Sigmoid colon (tissue), 4 donors: ENCODE results near the gene GGA1.
A peak's percentile ranks its signal among the peaks of the same experiment; 100 is the strongest.

ENCODE experiments used
- POLR2A ChIP-seq, 2 donors: fragments of 450-650 bp; IDR thresholded peaks; one replicate each; pipeline ENCODE4 v1.6.1; 2016; ENCODE audit warnings: antibody characterized with exemption in 2 of 2, mild to moderate bottlenecking in 2 of 2, moderate library complexity in 2 of 2
- POLR2AphosphoS5 ChIP-seq, 4 donors: sonication (generic); formaldehyde crosslinking; IDR thresholded peaks; one replicate each; pipeline ENCODE4 v1.6.1; 2017; ENCODE audit warnings: antibody characterized with exemption in 4 of 4
- TF ChIP-seq, protein P1 (sequence below), 4 experiments: fragments of 450-650 bp in 3 of 4; fragments of 200-600 bp in 1 of 4; IDR thresholded peaks; one replicate each; pipeline ENCODE4 v1.5.1; 2016 to 2019; ENCODE audit warnings: antibody characterized with exemption in 4 of 4, mild to moderate bottlenecking in 3 of 4, moderate library complexity in 2 of 4

DNA sequence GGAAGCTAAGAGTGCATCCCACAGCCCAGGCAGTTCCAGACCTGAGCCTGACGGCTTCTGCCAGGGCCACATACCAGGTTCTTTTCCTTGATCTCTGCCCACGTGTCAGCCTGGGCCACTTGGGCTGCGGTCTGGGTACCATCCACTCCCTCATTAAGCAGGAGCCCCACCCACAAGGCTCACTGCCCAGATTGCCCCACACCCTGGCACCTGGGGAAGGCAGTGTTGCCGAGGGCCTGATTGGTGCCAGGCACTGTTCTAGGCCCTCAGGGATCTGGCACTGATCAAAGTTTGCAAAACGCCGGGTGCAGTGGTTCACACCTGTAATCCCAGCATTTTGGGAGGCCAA lies 15.4 kb downstream of the GGA1 start:
- TF ChIP-seq, protein P1, sequence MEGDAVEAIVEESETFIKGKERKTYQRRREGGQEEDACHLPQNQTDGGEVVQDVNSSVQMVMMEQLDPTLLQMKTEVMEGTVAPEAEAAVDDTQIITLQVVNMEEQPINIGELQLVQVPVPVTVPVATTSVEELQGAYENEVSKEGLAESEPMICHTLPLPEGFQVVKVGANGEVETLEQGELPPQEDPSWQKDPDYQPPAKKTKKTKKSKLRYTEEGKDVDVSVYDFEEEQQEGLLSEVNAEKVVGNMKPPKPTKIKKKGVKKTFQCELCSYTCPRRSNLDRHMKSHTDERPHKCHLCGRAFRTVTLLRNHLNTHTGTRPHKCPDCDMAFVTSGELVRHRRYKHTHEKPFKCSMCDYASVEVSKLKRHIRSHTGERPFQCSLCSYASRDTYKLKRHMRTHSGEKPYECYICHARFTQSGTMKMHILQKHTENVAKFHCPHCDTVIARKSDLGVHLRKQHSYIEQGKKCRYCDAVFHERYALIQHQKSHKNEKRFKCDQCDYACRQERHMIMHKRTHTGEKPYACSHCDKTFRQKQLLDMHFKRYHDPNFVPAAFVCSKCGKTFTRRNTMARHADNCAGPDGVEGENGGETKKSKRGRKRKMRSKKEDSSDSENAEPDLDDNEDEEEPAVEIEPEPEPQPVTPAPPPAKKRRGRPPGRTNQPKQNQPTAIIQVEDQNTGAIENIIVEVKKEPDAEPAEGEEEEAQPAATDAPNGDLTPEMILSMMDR (IDR thresholded peaks at IDR 0.05), result no peak
- TF ChIP-seq POLR2A (IDR thresholded peaks at IDR 0.05) (no peak), POLR2AphosphoS5 (IDR thresholded peaks at IDR 0.05) (peak in 1 of 4 donors; percentile 14)
